ENCODE data around the gene FAM135A. TPM values are rescaled to one million over a fixed set of nuclear protein-coding genes. Genes with fewer than 3 reads are reported as not detected.

The FAM135A gene
- total RNA-seq, 1 donor from 2014 or later: 22.3 TPM

DNA sequence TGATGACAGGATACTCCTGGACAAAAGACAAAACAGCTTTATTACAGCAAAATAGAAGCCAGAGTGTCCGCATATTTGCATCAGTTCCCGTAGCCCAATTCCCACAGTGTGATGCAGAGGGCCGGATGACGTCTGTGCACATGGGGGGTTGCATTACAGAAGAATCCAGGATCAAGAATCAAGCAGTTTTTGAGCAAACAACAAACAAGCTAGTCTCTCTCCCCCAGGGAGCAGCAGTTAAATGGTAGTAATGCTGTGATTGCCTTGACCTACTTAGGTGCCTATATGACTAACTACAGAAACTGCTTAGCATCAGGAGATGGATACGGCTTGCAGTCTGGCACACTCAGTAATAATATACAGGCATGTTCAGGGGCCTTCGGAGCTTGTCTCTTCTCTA is 150.2 kb downstream of the FAM135A start:
- H3K4me1 Mint-ChIP-seq (ENCODE audit: low read depth, unreplicated experiment): peaks cover 5% of the 10 kb centered on the region
- no peaks in the 10 kb centered on the region for H3K36me3 Mint-ChIP-seq (ENCODE audit: unreplicated experiment)
- no peak for DNase-seq
- H3K27me3 Mint-ChIP-seq (ENCODE audit: unreplicated experiment): no peaks in the 10 kb centered on the region
- TF ChIP-seq, protein P1, sequence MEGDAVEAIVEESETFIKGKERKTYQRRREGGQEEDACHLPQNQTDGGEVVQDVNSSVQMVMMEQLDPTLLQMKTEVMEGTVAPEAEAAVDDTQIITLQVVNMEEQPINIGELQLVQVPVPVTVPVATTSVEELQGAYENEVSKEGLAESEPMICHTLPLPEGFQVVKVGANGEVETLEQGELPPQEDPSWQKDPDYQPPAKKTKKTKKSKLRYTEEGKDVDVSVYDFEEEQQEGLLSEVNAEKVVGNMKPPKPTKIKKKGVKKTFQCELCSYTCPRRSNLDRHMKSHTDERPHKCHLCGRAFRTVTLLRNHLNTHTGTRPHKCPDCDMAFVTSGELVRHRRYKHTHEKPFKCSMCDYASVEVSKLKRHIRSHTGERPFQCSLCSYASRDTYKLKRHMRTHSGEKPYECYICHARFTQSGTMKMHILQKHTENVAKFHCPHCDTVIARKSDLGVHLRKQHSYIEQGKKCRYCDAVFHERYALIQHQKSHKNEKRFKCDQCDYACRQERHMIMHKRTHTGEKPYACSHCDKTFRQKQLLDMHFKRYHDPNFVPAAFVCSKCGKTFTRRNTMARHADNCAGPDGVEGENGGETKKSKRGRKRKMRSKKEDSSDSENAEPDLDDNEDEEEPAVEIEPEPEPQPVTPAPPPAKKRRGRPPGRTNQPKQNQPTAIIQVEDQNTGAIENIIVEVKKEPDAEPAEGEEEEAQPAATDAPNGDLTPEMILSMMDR (IDR thresholded peaks at IDR 0.05; ENCODE audit: partially characterized antibody, unreplicated experiment): no peak
- no peaks in the 10 kb centered on the region for H3K9me3 Mint-ChIP-seq (ENCODE audit: unreplicated experiment)
- H3K4me3 Mint-ChIP-seq (ENCODE audit: unreplicated experiment): no peak overlapping the region
- H3K27ac Mint-ChIP-seq (ENCODE audit: unreplicated experiment): no peak overlapping the region

DNA sequence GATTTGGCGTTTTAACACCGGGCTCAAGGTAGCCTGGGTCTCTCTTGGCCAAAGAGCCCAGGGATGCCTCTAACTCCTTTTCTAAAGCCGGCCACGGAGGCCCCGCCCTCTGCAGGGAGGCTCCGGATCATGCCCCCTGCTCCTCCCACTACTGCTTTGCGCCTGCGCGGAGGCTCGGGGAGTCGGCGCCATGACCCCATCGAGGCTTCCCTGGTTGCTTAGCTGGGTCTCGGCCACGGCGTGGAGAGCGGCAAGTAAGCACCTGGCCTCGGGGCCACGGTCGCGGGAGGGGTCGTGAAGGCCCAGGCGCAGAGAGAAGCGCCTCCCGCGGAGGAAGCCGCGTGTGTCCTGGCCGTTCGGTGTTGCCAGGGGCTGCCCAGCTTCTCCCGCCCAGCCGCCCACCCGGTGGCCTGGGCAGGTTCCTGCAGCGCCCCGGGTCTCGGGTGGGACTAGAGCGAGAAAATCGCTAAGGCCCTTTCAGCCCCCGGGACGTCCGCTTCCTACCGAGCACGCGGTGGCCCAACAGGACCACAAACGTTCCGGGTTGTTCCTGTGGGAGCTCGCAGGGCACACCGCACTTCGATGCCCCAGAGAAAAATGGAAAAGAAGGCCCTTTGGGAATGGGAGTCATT is 153.6 kb downstream of the FAM135A start, which contains the start of gene SDHAF4:
Gene SDHAF4 (plus strand): TSS at position 180 of the 632 bp plus-strand sequence. CDS start 11 bp downstream, at position 191.
- Mint-ChIP-seq H3K27me3 (ENCODE audit: unreplicated experiment) (no peaks in the 10 kb centered on the region), H3K9me3 (ENCODE audit: unreplicated experiment) (no peaks in the 10 kb centered on the region), H3K36me3 (ENCODE audit: unreplicated experiment) (no peaks in the 10 kb centered on the region), H3K4me3 (ENCODE audit: unreplicated experiment) (peak within 1 kb of the TSS; percentile 94), H3K27ac (ENCODE audit: unreplicated experiment) (peak within 1 kb of the TSS; percentile 56), H3K4me1 (ENCODE audit: low read depth, unreplicated experiment) (peaks cover 5% of the 10 kb centered on the region)
- TF ChIP-seq, protein P1 (IDR thresholded peaks at IDR 0.05; ENCODE audit: partially characterized antibody, unreplicated experiment): peak; percentile 13
- peak; percentile 98 for DNase-seq

DNA sequence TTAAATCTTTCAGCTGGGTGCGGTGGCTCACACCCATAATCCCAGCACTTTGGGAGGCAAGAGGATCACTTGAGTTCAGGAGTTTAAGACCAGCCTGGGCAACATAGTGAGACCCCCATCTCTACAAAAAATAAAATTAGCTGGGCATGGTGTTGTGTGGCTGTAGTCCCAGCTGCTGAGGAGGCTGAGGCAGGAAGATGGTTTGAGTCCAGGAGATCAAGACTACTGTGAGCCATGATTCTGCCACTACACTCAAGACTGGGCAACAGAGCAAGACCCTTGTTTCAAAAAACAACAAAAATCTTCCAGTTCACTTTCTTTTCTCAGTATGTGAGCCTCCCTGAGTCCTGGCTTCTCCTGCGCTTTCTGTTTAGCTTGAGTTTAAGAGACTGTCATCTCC is 161.3 kb downstream of the FAM135A start:
- DNase-seq: no peak
- no peaks in the 10 kb centered on the region for H3K36me3 Mint-ChIP-seq (ENCODE audit: unreplicated experiment)
- H3K4me3 Mint-ChIP-seq (ENCODE audit: unreplicated experiment): no peak overlapping the region
- no peak overlapping the region for H3K27ac Mint-ChIP-seq (ENCODE audit: unreplicated experiment)
- TF ChIP-seq, protein P1 (IDR thresholded peaks at IDR 0.05; ENCODE audit: partially characterized antibody, unreplicated experiment): no peak
- H3K4me1 Mint-ChIP-seq (ENCODE audit: low read depth, unreplicated experiment): no peaks in the 10 kb centered on the region
- H3K9me3 Mint-ChIP-seq (ENCODE audit: unreplicated experiment): no peaks in the 10 kb centered on the region
- no peaks in the 10 kb centered on the region for H3K27me3 Mint-ChIP-seq (ENCODE audit: unreplicated experiment)

DNA sequence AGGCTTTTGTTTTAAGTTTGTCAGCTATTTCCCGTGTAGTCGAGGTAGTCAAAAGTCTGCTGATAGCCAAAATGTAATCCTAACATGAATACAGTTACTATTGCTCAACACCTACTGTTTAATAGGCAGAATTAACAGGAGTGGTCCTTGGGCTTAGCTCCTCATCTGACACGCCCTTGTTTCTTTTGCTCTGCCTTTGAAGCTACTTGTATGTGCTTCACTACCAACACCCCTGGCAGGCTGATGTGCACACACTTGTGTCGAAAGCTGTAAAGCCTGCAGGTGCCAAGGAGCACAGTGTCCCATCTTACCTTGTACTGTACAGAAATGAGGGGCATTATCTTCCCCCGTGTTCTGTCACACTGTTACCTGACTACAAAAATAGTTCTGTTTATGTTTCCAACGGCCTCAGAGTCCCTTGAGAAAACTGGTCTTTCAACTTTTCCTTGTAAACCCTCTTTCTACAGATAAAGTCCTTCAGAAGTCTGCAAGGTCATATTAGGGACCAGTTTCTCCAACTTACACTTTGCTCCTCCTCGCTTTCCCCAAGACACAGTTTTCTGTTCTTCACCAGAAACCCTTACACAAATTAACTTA is 162.7 kb downstream of the FAM135A start:
- no peaks in the 10 kb centered on the region for H3K9me3 Mint-ChIP-seq (ENCODE audit: unreplicated experiment)
- TF ChIP-seq, protein P1 (IDR thresholded peaks at IDR 0.05; ENCODE audit: partially characterized antibody, unreplicated experiment): no peak
- no peak for DNase-seq
- no peaks in the 10 kb centered on the region for H3K36me3 Mint-ChIP-seq (ENCODE audit: unreplicated experiment)
- H3K27me3 Mint-ChIP-seq (ENCODE audit: unreplicated experiment): no peaks in the 10 kb centered on the region
- H3K4me1 Mint-ChIP-seq (ENCODE audit: low read depth, unreplicated experiment): no peaks in the 10 kb centered on the region
- H3K27ac Mint-ChIP-seq (ENCODE audit: unreplicated experiment): no peak overlapping the region
- H3K4me3 Mint-ChIP-seq (ENCODE audit: unreplicated experiment): no peak overlapping the region

DNA sequence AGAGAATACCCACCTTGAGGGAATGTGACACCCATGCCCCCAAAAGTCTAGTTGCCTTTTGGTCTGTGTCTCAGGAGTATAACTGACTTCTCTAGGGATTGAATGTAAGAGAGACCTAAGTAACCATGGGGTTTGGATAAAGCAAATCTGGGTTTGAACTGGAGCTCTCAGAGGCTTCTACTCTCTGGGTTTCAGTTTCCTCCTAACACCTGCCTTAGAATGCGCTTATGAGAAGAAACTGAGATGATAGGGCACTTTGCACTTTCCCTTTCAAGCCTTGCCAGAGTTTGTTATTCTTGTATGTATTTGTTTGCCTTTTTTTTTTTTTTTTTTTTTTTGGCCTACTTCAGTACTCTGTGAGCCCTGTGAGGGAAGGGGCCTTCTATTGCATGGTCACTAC is 172.8 kb downstream of the FAM135A start:
- Mint-ChIP-seq H3K27ac (ENCODE audit: unreplicated experiment) (no peak overlapping the region), H3K4me1 (ENCODE audit: low read depth, unreplicated experiment) (no peaks in the 10 kb centered on the region), H3K36me3 (ENCODE audit: unreplicated experiment) (peaks cover 5% of the 10 kb centered on the region), H3K9me3 (ENCODE audit: unreplicated experiment) (no peaks in the 10 kb centered on the region), H3K4me3 (ENCODE audit: unreplicated experiment) (no peak overlapping the region), H3K27me3 (ENCODE audit: unreplicated experiment) (peaks cover 2% of the 10 kb centered on the region)
- no peak for DNase-seq
- TF ChIP-seq, protein P1 (IDR thresholded peaks at IDR 0.05; ENCODE audit: partially characterized antibody, unreplicated experiment): no peak
